Upper lobe of left lung (tissue), 6 donors: Measurements from ENCODE around the gene BRIP1. TPM values are rescaled to one million over a fixed set of nuclear protein-coding genes. Genes with fewer than 3 reads are reported as not detected.

Source experiments
- ATAC-seq, 2 donors: fragments of 200-7000 bp; cut with Tn5 transposase; one replicate each; pipeline ENCODE4 v1.9.1; 2022; ENCODE audit warnings: mild to moderate bottlenecking in 2 of 2, moderate library complexity in 2 of 2; ENCODE audit not compliant: low FRiP score in 2 of 2
- DNase-seq, 2 donors: peaks; one replicate each; pipeline ENCODE4 v3.0.0-alpha.2; 2019 to 2020
- H3K27ac ChIP-seq, 4 donors: fragments of 200-600 bp; sonication (generic); one replicate each; pipeline ENCODE4 v1.5.1; 2016 to 2019
- H3K27me3 ChIP-seq, 4 donors: fragments of 200-600 bp; sonication (generic); one replicate each; pipeline ENCODE4 v1.5.1; 2017 to 2019
- H3K36me3 ChIP-seq, 4 donors: fragments of 200-600 bp; sonication (generic); one replicate each; pipeline ENCODE4 v1.5.1; 2016 to 2019
- H3K4me1 ChIP-seq, 4 donors: fragments of 200-600 bp; sonication (generic); one replicate each; pipeline ENCODE4 v1.5.1; 2018 to 2019
- H3K4me3 ChIP-seq, 4 donors: fragments of 200-600 bp; sonication (generic); one replicate each; pipeline ENCODE4 v1.5.1; 2017 to 2019; ENCODE audit warnings: mild to moderate bottlenecking in 2 of 4, moderate library complexity in 1 of 4
- H3K9me3 ChIP-seq, 4 donors: fragments of 200-600 bp; sonication (generic); one replicate each; pipeline ENCODE4 v1.5.1; 2018 to 2019
- EP300 ChIP-seq, 4 donors: sonication (generic); formaldehyde crosslinking; IDR thresholded peaks; one replicate each; pipeline ENCODE4 v1.5.1; 2017; ENCODE audit warnings: antibody characterized with exemption in 4 of 4, control low read depth in 2 of 4
- POLR2A ChIP-seq, 4 donors: fragments of 450-650 bp; IDR thresholded peaks; one replicate each; pipeline ENCODE4 v1.5.1; 2016 to 2017; ENCODE audit warnings: antibody characterized with exemption in 4 of 4, mild to moderate bottlenecking in 2 of 4
- POLR2AphosphoS5 ChIP-seq, 2 donors: sonication (generic); formaldehyde crosslinking; IDR thresholded peaks; one replicate each; pipeline ENCODE4 v1.5.1; 2017; ENCODE audit warnings: antibody characterized with exemption in 2 of 2
- WGBS, 2 donors: methylation state at CpG; one replicate each; pipeline ENCODE4 v1.1.5; 2017 to 2018; 5-methylcytosine and 5-hydroxymethylcytosine counted together
- total RNA-seq, 6 donors: library from RNA; depleted of rRNA in 4 of 6; stranded (reverse); fragments of >200 nt in 4 of 6; gene quantifications; one replicate each; pipeline versions ENCODE4 v1.1.0 to v1.2.1, GENCODE V29; 2016 to 2021
- TF ChIP-seq, protein P1 (sequence below), 6 experiments: fragments of 450-650 bp in 4 of 6; fragments of 200-600 bp in 2 of 6; sonication (generic) in 2 of 6; IDR thresholded peaks; one replicate each; pipeline ENCODE4 v1.5.1; 2016 to 2019; ENCODE audit warnings: antibody characterized with exemption in 6 of 6
- donor health status: DM: no; HTN: no; CAD: no; lungs with moderate emphysema.
- donor health status: DM: no; HTN: yes; CAD: no; lungs with severe emphysema.

The BRIP1 gene
- total RNA-seq, 6 donors from 2014 or later, result 0.55 to 2.5 (median 0.85) TPM

DNA sequence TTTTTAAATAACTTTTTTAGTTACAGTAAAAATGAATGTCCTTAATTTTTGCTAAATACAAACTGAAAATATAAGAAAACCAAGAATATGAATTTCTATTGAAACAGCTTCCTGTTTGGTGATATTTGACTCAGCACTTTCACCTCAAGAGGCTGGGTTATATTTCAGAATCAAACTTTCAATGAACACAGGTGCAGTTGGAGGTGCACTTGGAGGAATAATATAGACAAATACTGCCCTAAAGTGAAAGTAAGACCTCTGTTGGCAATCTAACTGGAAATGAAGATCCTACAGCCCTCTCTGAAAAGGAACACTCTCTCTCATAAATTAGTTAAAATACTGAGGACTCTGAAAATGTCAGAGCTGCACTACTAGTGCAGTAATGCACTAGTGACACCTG lies 106.2 kb downstream of the BRIP1 start:
- no peak overlapping the region for H3K4me3 ChIP-seq
- no peak for ATAC-seq
- no peak for DNase-seq
- H3K27ac ChIP-seq, result no peak overlapping the region
- H3K27me3 ChIP-seq, result no peaks in the 10 kb centered on the region
- no peaks in the 10 kb centered on the region for H3K9me3 ChIP-seq
- no peak for TF ChIP-seq POLR2AphosphoS5 (IDR thresholded peaks at IDR 0.05)
- no peak for TF ChIP-seq EP300 (IDR thresholded peaks at IDR 0.05)
- TF ChIP-seq POLR2A (IDR thresholded peaks at IDR 0.05), result no peak
- TF ChIP-seq, protein P1, sequence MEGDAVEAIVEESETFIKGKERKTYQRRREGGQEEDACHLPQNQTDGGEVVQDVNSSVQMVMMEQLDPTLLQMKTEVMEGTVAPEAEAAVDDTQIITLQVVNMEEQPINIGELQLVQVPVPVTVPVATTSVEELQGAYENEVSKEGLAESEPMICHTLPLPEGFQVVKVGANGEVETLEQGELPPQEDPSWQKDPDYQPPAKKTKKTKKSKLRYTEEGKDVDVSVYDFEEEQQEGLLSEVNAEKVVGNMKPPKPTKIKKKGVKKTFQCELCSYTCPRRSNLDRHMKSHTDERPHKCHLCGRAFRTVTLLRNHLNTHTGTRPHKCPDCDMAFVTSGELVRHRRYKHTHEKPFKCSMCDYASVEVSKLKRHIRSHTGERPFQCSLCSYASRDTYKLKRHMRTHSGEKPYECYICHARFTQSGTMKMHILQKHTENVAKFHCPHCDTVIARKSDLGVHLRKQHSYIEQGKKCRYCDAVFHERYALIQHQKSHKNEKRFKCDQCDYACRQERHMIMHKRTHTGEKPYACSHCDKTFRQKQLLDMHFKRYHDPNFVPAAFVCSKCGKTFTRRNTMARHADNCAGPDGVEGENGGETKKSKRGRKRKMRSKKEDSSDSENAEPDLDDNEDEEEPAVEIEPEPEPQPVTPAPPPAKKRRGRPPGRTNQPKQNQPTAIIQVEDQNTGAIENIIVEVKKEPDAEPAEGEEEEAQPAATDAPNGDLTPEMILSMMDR (IDR thresholded peaks at IDR 0.05), result no peak
- H3K36me3 ChIP-seq, result no peaks in the 10 kb centered on the region
- no peaks in the 10 kb centered on the region for H3K4me1 ChIP-seq

DNA sequence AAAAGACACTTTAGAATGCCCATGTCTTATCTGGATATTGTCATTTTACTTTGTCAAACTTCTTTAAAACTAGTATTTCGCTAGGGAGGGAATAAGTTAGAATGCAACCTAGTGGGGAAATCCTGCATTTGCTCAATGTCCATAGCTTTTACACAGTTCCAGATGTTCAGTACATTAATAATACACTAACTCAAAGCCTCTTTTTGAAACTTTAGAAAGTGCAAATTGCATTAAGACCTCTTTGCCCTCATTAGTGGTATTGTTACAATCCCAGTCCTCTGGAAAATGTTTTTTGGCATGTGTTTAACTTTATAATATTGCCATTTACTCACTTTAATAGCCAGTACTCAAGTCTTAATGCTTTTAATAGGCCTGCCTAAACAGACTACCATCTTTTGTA lies 106.8 kb downstream of the BRIP1 start:
- TF ChIP-seq EP300 (IDR thresholded peaks at IDR 0.05), result no peak
- no peak for TF ChIP-seq POLR2A (IDR thresholded peaks at IDR 0.05)
- TF ChIP-seq, protein P1 (IDR thresholded peaks at IDR 0.05), result no peak
- TF ChIP-seq POLR2AphosphoS5 (IDR thresholded peaks at IDR 0.05), result no peak
- Histone ChIP-seq H3K9me3 (no peaks in the 10 kb centered on the region), H3K4me1 (no peaks in the 10 kb centered on the region), H3K27ac (no peak overlapping the region), H3K36me3 (no peaks in the 10 kb centered on the region), H3K27me3 (no peaks in the 10 kb centered on the region), H3K4me3 (no peak overlapping the region)
- WGBS, 2 donors, result 85 to 88% methylated on average over 1 of the region's 1 CpG
- ATAC-seq, result no peak
- no peak for DNase-seq

DNA sequence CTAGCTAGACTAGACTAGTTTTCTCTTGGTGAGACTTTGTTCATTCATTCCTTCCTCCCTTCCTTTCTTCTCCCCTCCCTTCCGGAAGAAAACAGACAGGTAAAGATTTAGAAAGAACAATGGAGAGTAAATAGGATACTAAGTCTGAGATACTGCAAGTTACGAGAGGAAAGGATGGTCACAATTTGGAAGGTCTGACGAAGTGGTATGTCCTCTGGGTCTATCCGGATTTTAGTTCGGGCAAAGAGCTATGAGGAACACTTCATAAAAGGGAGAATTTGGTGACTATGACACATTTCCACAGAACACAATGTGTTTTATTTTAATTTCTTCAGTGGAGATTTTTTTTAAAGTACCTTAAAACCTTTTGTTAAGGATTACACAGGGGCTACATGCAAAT lies 107.7 kb downstream of the BRIP1 start:
- H3K27ac ChIP-seq, result no peak overlapping the region
- TF ChIP-seq POLR2AphosphoS5 (IDR thresholded peaks at IDR 0.05), result no peak
- no peaks in the 10 kb centered on the region for H3K36me3 ChIP-seq
- no peaks in the 10 kb centered on the region for H3K9me3 ChIP-seq
- no peaks in the 10 kb centered on the region for H3K27me3 ChIP-seq
- ATAC-seq (no peak), DNase-seq (no peak)
- no peak overlapping the region for H3K4me3 ChIP-seq
- 94% methylated on average over 5 of the region's 5 CpGs for WGBS, 2 donors
- no peaks in the 10 kb centered on the region for H3K4me1 ChIP-seq

DNA sequence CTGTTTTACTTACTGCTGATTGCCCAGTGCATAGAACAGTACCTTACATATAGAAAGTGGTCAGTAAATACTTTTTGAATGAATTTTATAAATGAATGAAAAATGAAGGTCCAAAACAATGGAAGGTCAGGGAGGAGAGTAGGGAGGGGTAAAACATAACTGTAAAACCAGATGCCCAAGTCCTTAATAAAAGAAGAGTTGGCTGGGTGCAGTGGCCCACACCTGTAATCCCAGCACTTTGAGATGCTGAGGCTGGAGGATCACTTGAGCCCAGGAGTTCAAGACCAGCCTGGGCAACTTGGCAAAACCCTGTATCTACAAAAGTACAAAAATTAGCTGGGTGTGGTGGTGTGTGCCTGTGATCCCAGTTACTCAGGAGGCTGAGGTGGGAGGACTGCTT lies 108.2 kb downstream of the BRIP1 start:
- TF ChIP-seq POLR2AphosphoS5 (IDR thresholded peaks at IDR 0.05) (no peak), POLR2A (IDR thresholded peaks at IDR 0.05) (no peak), EP300 (IDR thresholded peaks at IDR 0.05) (no peak)
- TF ChIP-seq, protein P1 (IDR thresholded peaks at IDR 0.05), result no peak
- DNase-seq (no peak), ATAC-seq (no peak)

DNA sequence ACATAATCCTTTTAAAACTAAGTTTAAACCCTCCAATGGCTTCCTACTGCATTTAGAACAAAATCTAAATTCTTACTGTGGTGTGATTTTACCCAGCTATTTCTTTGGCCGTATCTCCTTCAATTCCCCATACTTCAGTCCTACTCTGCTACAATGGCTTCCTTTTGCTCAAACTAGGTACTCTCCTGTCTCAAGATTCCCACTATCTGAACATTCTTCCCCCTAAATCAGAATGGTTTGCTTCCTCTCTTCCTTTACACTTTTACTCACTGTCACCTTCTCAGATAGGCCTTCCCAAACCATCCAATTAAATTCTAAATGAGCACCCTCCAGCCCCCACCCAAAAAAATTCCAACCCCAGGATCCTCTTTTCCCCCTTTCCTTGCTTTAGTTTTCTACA lies 109.2 kb downstream of the BRIP1 start:
- Histone ChIP-seq H3K27me3 (no peaks in the 10 kb centered on the region), H3K4me3 (no peak overlapping the region), H3K36me3 (no peaks in the 10 kb centered on the region), H3K9me3 (no peaks in the 10 kb centered on the region), H3K4me1 (no peaks in the 10 kb centered on the region), H3K27ac (no peak overlapping the region)
- no peak for DNase-seq
- 94% methylated on average over 1 of the region's 1 CpG for whole genome bisulfite sequencing, 2 donors
- TF ChIP-seq EP300 (IDR thresholded peaks at IDR 0.05) (no peak), POLR2A (IDR thresholded peaks at IDR 0.05) (no peak), POLR2AphosphoS5 (IDR thresholded peaks at IDR 0.05) (no peak)
- TF ChIP-seq, protein P1 (IDR thresholded peaks at IDR 0.05), result no peak
- no peak for ATAC-seq

More for the DNA sequence above, 108.2 kb downstream of the BRIP1 start:
- Histone ChIP-seq H3K27me3 (no peaks in the 10 kb centered on the region), H3K9me3 (no peaks in the 10 kb centered on the region), H3K27ac (no peak overlapping the region), H3K4me1 (no peaks in the 10 kb centered on the region), H3K36me3 (no peaks in the 10 kb centered on the region), H3K4me3 (no peak overlapping the region)
